ENCODE data around the gene THAP4.
A peak's percentile ranks its signal among the peaks of the same experiment; 100 is the strongest.

Gene THAP4

DNA sequence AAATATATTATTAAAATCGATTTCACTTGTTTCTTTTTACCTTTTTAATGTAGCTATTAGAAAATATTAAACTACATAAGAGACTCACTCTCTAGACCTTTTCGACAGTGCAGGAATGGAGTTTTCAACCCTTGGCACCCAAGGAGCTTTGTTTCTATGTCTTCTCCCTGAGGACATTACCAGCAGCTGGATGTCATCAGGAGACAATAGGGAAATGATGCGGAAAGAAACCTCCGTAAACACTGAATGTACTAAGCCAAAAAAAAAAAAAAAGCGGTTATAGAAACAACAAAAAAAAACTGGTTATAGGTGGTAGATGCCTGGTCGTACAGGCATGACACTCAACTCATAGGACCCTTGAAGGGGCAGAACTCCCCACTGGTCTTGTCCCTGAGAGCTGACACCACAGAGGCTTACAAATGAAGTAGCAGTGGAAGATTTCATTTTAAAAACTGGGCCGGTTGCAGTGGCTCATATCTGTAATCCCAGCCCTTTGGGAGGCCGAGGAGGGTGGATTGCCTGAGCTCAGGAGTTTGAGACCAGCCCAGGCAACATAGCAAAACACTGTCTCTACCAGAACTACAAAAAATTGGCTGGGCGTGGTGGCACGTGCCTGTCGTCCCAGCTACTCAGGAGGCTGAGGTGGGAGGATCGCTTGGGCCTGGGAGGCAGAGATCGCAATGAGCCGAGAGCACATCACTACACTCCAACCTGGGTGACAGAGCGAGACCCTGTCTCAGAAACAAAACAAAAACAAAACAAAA is 23.8 kb downstream of the THAP4 start:
- H3K27ac Mint-ChIP-seq, result no peak overlapping the region

DNA sequence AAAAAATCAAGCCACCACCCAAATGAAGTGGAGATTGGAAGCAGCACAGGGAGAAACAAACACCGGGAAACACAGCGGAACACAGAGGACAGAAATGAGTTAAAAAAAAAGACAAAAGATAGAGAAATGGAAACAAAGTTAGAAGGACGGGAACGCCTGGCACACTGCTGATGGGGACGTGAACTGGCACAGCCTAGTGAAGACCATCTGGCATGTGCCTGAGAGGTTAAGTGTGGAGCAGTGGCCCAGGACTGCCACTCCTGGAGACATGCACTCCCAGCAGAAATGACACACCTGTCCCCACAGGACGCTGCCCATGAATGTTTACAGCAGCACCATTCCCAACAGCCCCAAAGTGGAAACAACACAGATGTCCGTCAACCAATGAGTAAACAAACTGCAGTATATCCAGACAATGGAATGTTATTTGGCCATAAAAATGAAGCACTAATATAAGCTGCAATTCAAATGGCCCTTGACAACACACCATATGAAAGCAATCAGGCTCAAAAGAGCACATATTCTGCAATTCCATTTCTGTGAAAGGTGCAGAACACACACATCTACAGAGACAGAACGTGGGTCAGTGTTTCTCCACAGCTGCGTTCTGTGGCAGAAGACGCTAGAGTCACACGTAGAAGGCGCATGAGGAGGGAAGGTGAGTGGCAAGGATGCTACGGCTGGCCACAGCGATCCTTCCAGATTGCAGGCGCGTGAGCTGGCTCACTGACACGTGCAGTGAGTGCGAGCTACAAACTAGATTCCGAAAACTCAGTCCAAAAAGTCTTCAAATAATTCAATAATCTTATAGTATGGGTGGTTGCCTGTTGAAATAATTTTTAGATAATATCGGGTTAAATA is 24.6 kb downstream of the THAP4 start:
- no peak overlapping the region for H3K4me3 Mint-ChIP-seq
- H3K27me3 Mint-ChIP-seq, result no peaks in the 10 kb centered on the region
- H3K9me3 Mint-ChIP-seq (ENCODE audit: low read depth), result no peaks in the 10 kb centered on the region
- peaks cover 34% of the 10 kb centered on the region for H3K4me1 Mint-ChIP-seq (ENCODE audit: low read depth)
- H3K27ac Mint-ChIP-seq, result peak overlapping the region; percentile 37
- H3K36me3 Mint-ChIP-seq, result no peaks in the 10 kb centered on the region

More for the DNA sequence above, 23.8 kb downstream of the THAP4 start:
- Mint-ChIP-seq H3K27me3 (no peaks in the 10 kb centered on the region), H3K4me3 (no peak overlapping the region), H3K4me1 (ENCODE audit: low read depth) (peaks cover 41% of the 10 kb centered on the region), H3K9me3 (ENCODE audit: low read depth) (no peaks in the 10 kb centered on the region), H3K36me3 (peaks cover 2% of the 10 kb centered on the region)

- Mint-ChIP-seq H3K27me3 (no peaks in the 10 kb centered on the region), H3K4me1 (ENCODE audit: low read depth) (peaks cover 22% of the 10 kb centered on the region), H3K4me3 (no peak overlapping the region)
Observed at GRCh38 chr2:241611062-241611461, 25.9 kb downstream of the THAP4 start.

DNA sequence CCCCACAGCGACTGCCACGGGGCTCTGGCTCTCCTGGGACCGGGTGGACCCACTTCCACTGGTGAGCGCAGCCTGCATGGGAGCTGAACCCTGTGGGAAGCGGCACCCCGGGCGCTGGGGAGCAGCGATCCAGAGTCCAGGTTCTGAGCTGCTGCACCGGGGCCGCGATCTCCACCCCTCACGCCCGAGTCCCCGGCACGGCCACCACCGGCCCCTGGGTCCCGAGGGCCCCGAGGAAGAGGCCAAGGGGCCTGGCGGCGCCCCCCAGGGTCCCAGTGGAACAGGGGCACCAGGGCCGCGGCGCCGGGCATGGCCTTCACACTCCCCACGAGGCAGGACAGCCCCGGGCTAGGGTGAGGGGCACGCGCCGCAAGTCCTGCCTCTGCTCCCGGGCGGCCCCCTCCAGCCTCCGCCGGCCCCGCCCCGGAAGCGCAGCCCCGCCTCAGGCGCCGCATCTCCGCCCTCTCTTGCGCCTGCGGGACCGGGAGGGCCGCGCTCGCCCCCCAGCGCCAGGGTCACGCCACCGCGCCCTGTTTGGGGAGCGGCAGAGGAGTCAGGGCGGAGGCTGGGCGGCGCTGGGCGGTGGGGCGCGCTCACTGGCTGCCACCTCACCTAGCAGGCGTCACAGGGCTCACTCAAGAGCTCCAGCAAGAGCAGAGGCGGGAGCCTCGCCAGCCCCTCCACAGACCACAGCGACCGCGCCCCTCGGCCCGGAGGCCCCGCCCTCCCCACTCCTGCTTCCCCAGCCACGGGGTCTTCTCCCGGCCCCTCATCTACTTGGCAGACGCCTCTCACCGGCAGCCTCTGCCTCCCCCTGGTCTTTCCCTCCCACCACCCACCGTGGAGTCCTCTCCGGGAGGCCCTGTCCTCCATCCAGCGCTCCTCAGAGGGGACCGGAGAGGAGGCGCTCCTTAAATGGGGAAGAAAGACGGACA is 26.8 kb downstream of the THAP4 start:
- Mint-ChIP-seq H3K27ac (peak overlapping the region; percentile 70), H3K4me1 (ENCODE audit: low read depth) (peaks cover 17% of the 10 kb centered on the region), H3K27me3 (no peaks in the 10 kb centered on the region), H3K9me3 (ENCODE audit: low read depth) (no peaks in the 10 kb centered on the region), H3K4me3 (peak overlapping the region; percentile 64), H3K36me3 (no peaks in the 10 kb centered on the region)

More at GRCh38 chr2:241611062-241611461, 25.9 kb downstream of the THAP4 start:
- no peaks in the 10 kb centered on the region for H3K9me3 Mint-ChIP-seq (ENCODE audit: low read depth)
- no peak overlapping the region for H3K27ac Mint-ChIP-seq
- no peaks in the 10 kb centered on the region for H3K36me3 Mint-ChIP-seq

DNA sequence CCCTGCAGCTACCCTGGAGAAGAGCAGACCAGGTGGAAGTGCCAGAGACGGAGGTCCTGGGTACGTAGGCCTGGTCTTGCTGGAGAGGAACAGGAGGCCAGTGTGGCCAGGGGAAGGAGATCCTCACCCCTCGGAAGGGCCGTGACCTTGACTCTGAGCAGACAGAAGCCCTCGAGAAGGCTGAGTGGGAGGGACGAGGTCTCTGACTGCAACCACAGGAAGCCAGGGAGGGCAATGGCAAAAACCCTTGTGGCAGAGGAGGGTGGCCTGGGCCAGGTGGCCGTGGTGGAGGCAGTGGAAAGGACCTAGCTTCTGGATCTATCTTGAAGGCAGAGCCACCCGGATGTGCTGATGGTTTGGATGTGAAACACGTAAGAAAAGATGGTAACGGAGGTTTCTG is 28.1 kb downstream of the THAP4 start:
- H3K36me3 Mint-ChIP-seq, result no peaks in the 10 kb centered on the region
- no peaks in the 10 kb centered on the region for H3K27me3 Mint-ChIP-seq
- H3K9me3 Mint-ChIP-seq (ENCODE audit: low read depth), result no peaks in the 10 kb centered on the region
- peaks cover 10% of the 10 kb centered on the region for H3K4me1 Mint-ChIP-seq (ENCODE audit: low read depth)
- peak overlapping the region; percentile 54 for H3K27ac Mint-ChIP-seq
- peak overlapping the region; percentile 64 for H3K4me3 Mint-ChIP-seq

DNA sequence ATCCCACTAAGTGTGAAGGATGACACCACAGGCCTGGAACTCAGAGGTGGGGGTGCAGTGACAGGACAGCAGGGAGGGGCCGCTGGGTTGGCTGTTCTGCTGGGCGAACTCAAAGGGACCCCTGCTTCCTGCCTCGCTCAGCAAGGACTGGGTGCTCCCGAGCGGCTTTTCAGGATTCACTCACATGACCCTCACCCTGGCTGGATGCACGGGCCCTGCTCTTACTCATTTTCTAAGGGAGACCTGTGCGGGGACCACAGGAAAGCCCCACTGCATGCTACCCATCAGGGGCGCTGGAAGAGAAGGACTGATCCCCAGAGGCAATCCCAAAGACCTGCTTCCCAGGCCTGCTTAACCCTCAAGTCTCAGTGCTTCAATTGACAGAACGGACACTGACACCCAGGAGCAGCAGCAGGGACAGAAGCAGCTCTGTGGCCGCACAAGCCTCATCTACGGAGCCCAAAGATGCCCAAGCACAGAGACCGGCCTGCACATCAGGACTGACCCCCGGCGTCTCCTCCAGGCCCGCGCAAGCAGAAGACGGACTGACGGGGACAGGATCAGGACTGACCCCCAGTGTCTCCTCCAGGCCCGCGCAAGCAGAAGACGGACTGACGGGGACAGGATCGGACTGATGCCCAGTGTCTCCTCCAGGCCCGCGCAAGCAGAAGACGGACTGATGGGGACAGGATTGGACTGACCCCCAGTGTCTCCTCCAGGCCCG is 29.6 kb downstream of the THAP4 start:
- no peak overlapping the region for H3K4me3 Mint-ChIP-seq
- H3K27me3 Mint-ChIP-seq, result no peaks in the 10 kb centered on the region
- no peak overlapping the region for H3K27ac Mint-ChIP-seq
- no peaks in the 10 kb centered on the region for H3K36me3 Mint-ChIP-seq
- H3K4me1 Mint-ChIP-seq (ENCODE audit: low read depth), result peaks cover 10% of the 10 kb centered on the region
- no peaks in the 10 kb centered on the region for H3K9me3 Mint-ChIP-seq (ENCODE audit: low read depth)

GRCh38 chr2:241606186-241606585 is 30.8 kb downstream of the THAP4 start:
- no peaks in the 10 kb centered on the region for H3K27me3 Mint-ChIP-seq
- no peak overlapping the region for H3K4me3 Mint-ChIP-seq
- H3K4me1 Mint-ChIP-seq (ENCODE audit: low read depth), result peaks cover 10% of the 10 kb centered on the region
- H3K27ac Mint-ChIP-seq, result no peak overlapping the region
- peaks cover 4% of the 10 kb centered on the region for H3K36me3 Mint-ChIP-seq
- H3K9me3 Mint-ChIP-seq (ENCODE audit: low read depth), result no peaks in the 10 kb centered on the region

- Mint-ChIP-seq H3K27me3 (no peaks in the 10 kb centered on the region), H3K4me3 (no peak overlapping the region), H3K9me3 (ENCODE audit: low read depth) (no peaks in the 10 kb centered on the region), H3K4me1 (ENCODE audit: low read depth) (peaks cover 3% of the 10 kb centered on the region), H3K27ac (no peak overlapping the region), H3K36me3 (peaks cover 11% of the 10 kb centered on the region)
Observed at GRCh38 chr2:241603686-241604085, 33.3 kb downstream of the THAP4 start.

GRCh38 chr2:241602720-241603119 is 34.2 kb downstream of the THAP4 start:
- Mint-ChIP-seq H3K36me3 (peaks cover 11% of the 10 kb centered on the region), H3K27ac (no peak overlapping the region), H3K27me3 (no peaks in the 10 kb centered on the region), H3K4me1 (ENCODE audit: low read depth) (no peaks in the 10 kb centered on the region), H3K9me3 (ENCODE audit: low read depth) (no peaks in the 10 kb centered on the region), H3K4me3 (no peak overlapping the region)

GRCh38 chr2:241601841-241602240 is 35.1 kb downstream of the THAP4 start:
- Mint-ChIP-seq H3K36me3 (peaks cover 11% of the 10 kb centered on the region), H3K27ac (no peak overlapping the region), H3K27me3 (no peaks in the 10 kb centered on the region), H3K4me1 (ENCODE audit: low read depth) (no peaks in the 10 kb centered on the region), H3K4me3 (no peak overlapping the region), H3K9me3 (ENCODE audit: low read depth) (no peaks in the 10 kb centered on the region)

- no peaks in the 10 kb centered on the region for H3K27me3 Mint-ChIP-seq
- no peak overlapping the region for H3K27ac Mint-ChIP-seq
- H3K4me1 Mint-ChIP-seq (ENCODE audit: low read depth), result no peaks in the 10 kb centered on the region
- no peak overlapping the region for H3K4me3 Mint-ChIP-seq
- H3K36me3 Mint-ChIP-seq, result peaks cover 11% of the 10 kb centered on the region
- no peaks in the 10 kb centered on the region for H3K9me3 Mint-ChIP-seq (ENCODE audit: low read depth)
Observed at GRCh38 chr2:241599615-241600014, 37.3 kb downstream of the THAP4 start.

DNA sequence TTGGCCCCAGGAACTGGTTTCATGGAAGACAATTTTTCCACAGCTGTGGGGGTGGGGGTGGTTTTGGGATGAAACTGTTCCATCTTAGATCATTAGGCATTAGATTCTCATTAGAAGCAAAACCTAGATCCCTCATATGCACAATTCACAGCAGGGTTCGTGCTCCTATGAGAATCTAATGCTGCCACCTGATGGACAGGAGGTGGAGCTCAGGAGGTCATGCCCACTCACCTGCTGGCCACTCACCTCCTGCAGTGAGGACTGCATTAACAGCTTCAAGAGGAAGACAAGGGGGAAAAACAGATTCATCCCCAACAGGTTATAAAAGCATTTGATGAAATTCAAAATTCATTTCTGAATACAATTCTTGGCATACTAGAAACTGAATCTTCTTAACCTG is 38.5 kb downstream of the THAP4 start:
- no peak overlapping the region for H3K4me3 Mint-ChIP-seq
- H3K27ac Mint-ChIP-seq, result no peak overlapping the region
- peaks cover 13% of the 10 kb centered on the region for H3K36me3 Mint-ChIP-seq
- no peaks in the 10 kb centered on the region for H3K27me3 Mint-ChIP-seq
- H3K9me3 Mint-ChIP-seq (ENCODE audit: low read depth), result no peaks in the 10 kb centered on the region
- H3K4me1 Mint-ChIP-seq (ENCODE audit: low read depth), result no peaks in the 10 kb centered on the region

GRCh38 chr2:241598061-241598460 is 38.9 kb downstream of the THAP4 start:
- Mint-ChIP-seq H3K4me3 (no peak overlapping the region), H3K9me3 (ENCODE audit: low read depth) (no peaks in the 10 kb centered on the region), H3K36me3 (peaks cover 13% of the 10 kb centered on the region), H3K4me1 (ENCODE audit: low read depth) (no peaks in the 10 kb centered on the region), H3K27ac (peak overlapping the region; percentile 2), H3K27me3 (no peaks in the 10 kb centered on the region)

- H3K36me3 Mint-ChIP-seq, result peaks cover 13% of the 10 kb centered on the region
- no peaks in the 10 kb centered on the region for H3K27me3 Mint-ChIP-seq
- no peaks in the 10 kb centered on the region for H3K9me3 Mint-ChIP-seq (ENCODE audit: low read depth)
- no peak overlapping the region for H3K4me3 Mint-ChIP-seq
- H3K4me1 Mint-ChIP-seq (ENCODE audit: low read depth), result no peaks in the 10 kb centered on the region
- no peak overlapping the region for H3K27ac Mint-ChIP-seq
Observed at GRCh38 chr2:241597561-241597960, 39.4 kb downstream of the THAP4 start.
